ENCODE measurements around the gene YWHAQ.

YWHAQ gene

GRCh38 chr2:9549420-9549819 lies 81.4 kb downstream of the YWHAQ start:
- DNase-seq = no peak
- no peak overlapping the region for H3K4me3 ChIP-seq (ENCODE audit: low read depth, low read length)
- TF ChIP-seq, protein P1, sequence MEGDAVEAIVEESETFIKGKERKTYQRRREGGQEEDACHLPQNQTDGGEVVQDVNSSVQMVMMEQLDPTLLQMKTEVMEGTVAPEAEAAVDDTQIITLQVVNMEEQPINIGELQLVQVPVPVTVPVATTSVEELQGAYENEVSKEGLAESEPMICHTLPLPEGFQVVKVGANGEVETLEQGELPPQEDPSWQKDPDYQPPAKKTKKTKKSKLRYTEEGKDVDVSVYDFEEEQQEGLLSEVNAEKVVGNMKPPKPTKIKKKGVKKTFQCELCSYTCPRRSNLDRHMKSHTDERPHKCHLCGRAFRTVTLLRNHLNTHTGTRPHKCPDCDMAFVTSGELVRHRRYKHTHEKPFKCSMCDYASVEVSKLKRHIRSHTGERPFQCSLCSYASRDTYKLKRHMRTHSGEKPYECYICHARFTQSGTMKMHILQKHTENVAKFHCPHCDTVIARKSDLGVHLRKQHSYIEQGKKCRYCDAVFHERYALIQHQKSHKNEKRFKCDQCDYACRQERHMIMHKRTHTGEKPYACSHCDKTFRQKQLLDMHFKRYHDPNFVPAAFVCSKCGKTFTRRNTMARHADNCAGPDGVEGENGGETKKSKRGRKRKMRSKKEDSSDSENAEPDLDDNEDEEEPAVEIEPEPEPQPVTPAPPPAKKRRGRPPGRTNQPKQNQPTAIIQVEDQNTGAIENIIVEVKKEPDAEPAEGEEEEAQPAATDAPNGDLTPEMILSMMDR (IDR thresholded peaks at IDR 0.05; ENCODE audit: low read depth, low read length) = no peak
- H3K4me1 ChIP-seq = 0 out of 2 replicates have a peak, but pooled peaks cover 3% of the 10 kb centered on the region
- no peaks in the 10 kb centered on the region for H3K36me3 ChIP-seq
- no peaks in the 10 kb centered on the region for H3K9me3 ChIP-seq
- no peaks in the 10 kb centered on the region for H3K27me3 ChIP-seq

DNA sequence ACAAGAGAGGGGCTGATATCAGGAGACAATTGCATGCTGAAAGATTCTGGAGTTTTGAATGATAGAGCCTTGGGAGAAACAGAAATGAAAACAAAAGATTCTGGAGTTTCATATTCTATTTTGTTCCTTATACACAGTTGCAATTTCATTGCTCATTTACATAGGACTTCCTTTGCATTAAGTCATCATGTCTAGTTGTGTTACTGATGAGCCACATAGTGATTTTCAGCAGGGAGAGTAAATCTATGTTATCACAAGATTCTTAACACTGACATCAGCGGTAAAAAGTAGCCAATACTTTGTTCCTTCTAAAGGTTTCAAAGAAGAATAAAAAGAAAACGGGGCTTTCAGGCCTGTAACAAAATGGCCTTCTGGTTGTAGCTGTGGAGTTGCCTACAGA lies 82.3 kb downstream of the YWHAQ start:
- TF ChIP-seq, protein P1 (IDR thresholded peaks at IDR 0.05; ENCODE audit: low read depth, low read length) = no peak
- no peak for DNase-seq
- Histone ChIP-seq H3K27me3 (no peaks in the 10 kb centered on the region), H3K9me3 (no peaks in the 10 kb centered on the region), H3K4me1 (no peaks in the 10 kb centered on the region), H3K36me3 (peaks cover under 1% of the 10 kb centered on the region; the same call in 1 of the 2 replicates), H3K4me3 (ENCODE audit: low read depth, low read length) (no peak overlapping the region)

GRCh38 chr2:9547262-9547991 lies 83.4 kb downstream of the YWHAQ start:
- Histone ChIP-seq H3K9me3 (no peaks in the 10 kb centered on the region), H3K4me1 (no peaks in the 10 kb centered on the region), H3K36me3 (peaks cover 3% of the 10 kb centered on the region; the same call in 1 of the 2 replicates), H3K27me3 (no peaks in the 10 kb centered on the region), H3K4me3 (ENCODE audit: low read depth, low read length) (no peak overlapping the region)
- TF ChIP-seq, protein P1 (IDR thresholded peaks at IDR 0.05; ENCODE audit: low read depth, low read length) = no peak
- no peak for DNase-seq

GRCh38 chr2:9545502-9545901 lies 85.3 kb downstream of the YWHAQ start:
- H3K27me3 ChIP-seq = no peaks in the 10 kb centered on the region
- H3K4me3 ChIP-seq (ENCODE audit: low read depth, low read length) = no peak overlapping the region
- no peaks in the 10 kb centered on the region for H3K4me1 ChIP-seq
- DNase-seq = no peak
- H3K36me3 ChIP-seq = peaks cover 3% of the 10 kb centered on the region
- TF ChIP-seq, protein P1 (IDR thresholded peaks at IDR 0.05; ENCODE audit: low read depth, low read length) = no peak
- no peaks in the 10 kb centered on the region for H3K9me3 ChIP-seq

DNA sequence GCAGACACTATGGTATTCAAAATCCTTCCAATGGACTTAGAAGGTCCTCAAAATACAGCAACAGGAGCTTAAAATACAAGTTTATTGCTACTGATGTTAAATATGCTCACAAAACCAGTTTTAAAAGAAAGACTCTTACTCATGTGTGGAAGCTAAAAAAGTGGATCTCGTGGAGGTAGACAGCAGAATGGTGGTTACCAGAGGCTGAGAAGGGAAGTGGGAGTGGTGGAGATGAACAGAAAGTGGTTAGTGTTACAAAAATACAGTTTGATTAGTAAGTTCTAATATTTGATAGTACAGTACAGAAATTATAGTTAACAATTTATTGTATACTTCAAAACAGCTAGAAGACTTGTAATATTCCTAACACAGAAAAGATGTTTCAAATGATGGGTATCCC lies 87.2 kb downstream of the YWHAQ start:
- Histone ChIP-seq H3K9me3 (no peaks in the 10 kb centered on the region), H3K36me3 (peaks cover 3% of the 10 kb centered on the region), H3K4me1 (no peaks in the 10 kb centered on the region), H3K4me3 (ENCODE audit: low read depth, low read length) (no peak overlapping the region), H3K27me3 (no peaks in the 10 kb centered on the region)
- TF ChIP-seq, protein P1 (IDR thresholded peaks at IDR 0.05; ENCODE audit: low read depth, low read length) = no peak
- DNase-seq = no peak

DNA sequence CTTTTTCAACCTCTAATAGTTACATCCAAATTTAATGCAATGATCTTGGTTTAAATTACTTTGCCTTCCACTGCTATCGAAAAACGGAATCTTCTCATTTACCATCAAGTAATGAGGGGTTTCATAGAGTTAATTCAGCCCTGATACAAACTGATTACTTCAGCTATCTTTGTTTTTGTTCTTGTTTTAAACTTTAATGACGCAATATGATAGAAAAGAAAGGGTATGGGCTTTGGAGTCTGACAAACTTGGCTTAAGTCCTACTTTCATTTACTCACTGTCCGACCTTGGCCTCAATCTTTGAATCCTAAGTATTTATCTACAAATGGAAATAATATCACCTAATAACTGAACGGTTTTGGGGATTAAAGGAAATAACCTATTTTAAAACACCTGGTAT lies 91.3 kb downstream of the YWHAQ start:
- Histone ChIP-seq H3K4me3 (ENCODE audit: low read depth, low read length) (no peak overlapping the region), H3K36me3 (peaks cover 3% of the 10 kb centered on the region)
- TF ChIP-seq, protein P1 (IDR thresholded peaks at IDR 0.05; ENCODE audit: low read depth, low read length) = no peak

More for the DNA sequence above, 91.3 kb downstream of the YWHAQ start:
- Histone ChIP-seq H3K4me1 (no peaks in the 10 kb centered on the region), H3K27me3 (no peaks in the 10 kb centered on the region), H3K9me3 (no peaks in the 10 kb centered on the region)
- no peak for DNase-seq
